A673 (cell line): ENCODE data around the gene OR51G1. TPM values are rescaled to one million over a fixed set of nuclear protein-coding genes. Genes with fewer than 3 reads are reported as not detected.

ENCODE experiments used
- BruUV-seq: library from RNA; stranded (reverse); fragments of 400-500 nt; replicated peaks from 2 replicates; lab custom pipeline; 2021; lab: Mats Ljungman, UMichigan
- CTCF ChIA-PET: fragments of 300-600 bp; sonication (Branson Sonifier 250); formaldehyde crosslinking; loops from one replicate; lab custom pipeline; 2022; ENCODE audit warnings: antibody characterized with exemption; lab: Charles Lee
- POLR2A ChIA-PET: fragments of 300-600 bp; sonication (Branson Sonifier 250); formaldehyde crosslinking; loops from one replicate; lab custom pipeline; 2022; ENCODE audit warnings: antibody characterized with exemption; ENCODE audit not compliant: low non-redundant PET; lab: Charles Lee
- DNase-seq: peaks from one replicate; pipeline ENCODE4 v3.0.0-alpha.2; 2015; ENCODE audit warnings: low spot score
- H3K27ac ChIP-seq: fragments of 200-600 bp; sonication (generic); 2 replicates; pipeline ENCODE4 v1.5.1; 2016; ENCODE audit warnings: mixed run types, low read depth, mild to moderate bottlenecking, mixed read lengths, antibody characterized with exemption, low read length; ENCODE audit not compliant: poor library complexity, severe bottlenecking
- H3K27me3 ChIP-seq: fragments of 200-600 bp; sonication (generic); replicated peaks from 2 replicates; pipeline ENCODE4 v1.6.1; 2017; ENCODE audit warnings: mixed run types, low read depth, mild to moderate bottlenecking, mixed read lengths, antibody characterized with exemption, low read length; ENCODE audit not compliant: insufficient read depth, poor library complexity
- H3K36me3 ChIP-seq: fragments of 200-600 bp; sonication (generic); 2 replicates; pipeline ENCODE4 v1.6.1; 2016; ENCODE audit warnings: mixed run types, mild to moderate bottlenecking, mixed read lengths, antibody characterized with exemption, low read length; ENCODE audit not compliant: insufficient read depth, poor library complexity, severe bottlenecking
- H3K4me1 ChIP-seq: fragments of 200-600 bp; sonication (generic); 2 replicates; pipeline ENCODE4 v1.6.1; 2017; ENCODE audit warnings: mixed run types, mild to moderate bottlenecking, mixed read lengths, antibody characterized with exemption, low read length; ENCODE audit not compliant: insufficient read depth, poor library complexity, severe bottlenecking
- H3K4me3 ChIP-seq: fragments of 200-600 bp; sonication (generic); 2 replicates; pipeline ENCODE4 v1.5.1; 2016; ENCODE audit warnings: low read depth, mixed run types, mild to moderate bottlenecking, mixed read lengths, low read length; ENCODE audit not compliant: poor library complexity, severe bottlenecking
- H3K9me3 ChIP-seq: fragments of 200-600 bp; sonication (generic); 2 replicates; pipeline ENCODE4 v1.6.1; 2016; ENCODE audit warnings: mixed run types, low read depth, mild to moderate bottlenecking, mixed read lengths, antibody characterized with exemption, low read length; ENCODE audit not compliant: poor library complexity, severe bottlenecking
- EZH2 ChIP-seq: fragments of 200-600 bp; sonication (generic); IDR thresholded peaks from 2 replicates; pipeline ENCODE4 v1.6.1; 2017; ENCODE audit warnings: borderline replicate concordance, low read depth, mild to moderate bottlenecking, mixed read lengths, antibody characterized with exemption, low read length; ENCODE audit not compliant: poor library complexity, severe bottlenecking
- intact Hi-C: fragments of 100-400 bp; cut with micrococcal nuclease; formaldehyde crosslinking; loops from one replicate; pipeline ENCODE4 v1.10.0; 2022; ENCODE audit not compliant: unreplicated experiment
- total RNA-seq: library from RNA; stranded (reverse); gene quantifications from 2 replicates; pipeline ENCODE4 v1.2.3, GENCODE V29; 2021
- TF ChIP-seq, protein P1 (sequence below): fragments of 300-800, 200-600 bp; sonication (generic); conservative IDR thresholded peaks from 2 replicates; pipeline ENCODE4 v1.5.1; 2017; ENCODE audit warnings: low read depth, mild to moderate bottlenecking, antibody characterized with exemption, low read length, moderate library complexity, mixed read lengths

The OR51G1 gene
- total RNA-seq, 1 experiment from 2014 or later = not detected

DNA sequence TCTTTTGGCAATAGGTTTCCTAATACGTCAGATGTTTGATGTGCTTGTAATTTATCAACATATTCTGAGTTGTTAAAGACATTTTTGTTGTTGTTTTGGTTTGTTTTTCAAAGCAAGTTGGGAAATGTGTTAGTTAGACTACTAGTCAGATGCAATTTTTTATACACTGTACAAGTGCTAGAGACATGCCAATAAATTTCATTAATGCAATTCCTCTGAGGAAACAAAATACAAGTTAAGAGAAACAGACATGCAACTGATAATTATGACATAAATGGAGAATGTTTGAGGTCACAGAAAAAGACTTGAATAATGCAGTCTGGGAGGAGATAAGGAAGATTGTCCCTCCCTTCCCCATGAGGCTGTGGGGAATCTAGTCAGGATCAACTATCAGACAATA lies 36.5 kb downstream of the OR51G1 start:
- DNase-seq = no peak
- no peaks in the 10 kb centered on the region for H3K36me3 ChIP-seq
- no peaks in the 10 kb centered on the region for H3K4me1 ChIP-seq
- H3K27me3 ChIP-seq = no peaks in the 10 kb centered on the region
- H3K4me3 ChIP-seq = no peak overlapping the region
- ChIA-PET POLR2A (no interaction called here), CTCF (no interaction called here)
- no TSS peak for BruUV-seq
- H3K9me3 ChIP-seq = no peaks in the 10 kb centered on the region
- intact Hi-C loops = no loop called here
- TF ChIP-seq, protein P1, sequence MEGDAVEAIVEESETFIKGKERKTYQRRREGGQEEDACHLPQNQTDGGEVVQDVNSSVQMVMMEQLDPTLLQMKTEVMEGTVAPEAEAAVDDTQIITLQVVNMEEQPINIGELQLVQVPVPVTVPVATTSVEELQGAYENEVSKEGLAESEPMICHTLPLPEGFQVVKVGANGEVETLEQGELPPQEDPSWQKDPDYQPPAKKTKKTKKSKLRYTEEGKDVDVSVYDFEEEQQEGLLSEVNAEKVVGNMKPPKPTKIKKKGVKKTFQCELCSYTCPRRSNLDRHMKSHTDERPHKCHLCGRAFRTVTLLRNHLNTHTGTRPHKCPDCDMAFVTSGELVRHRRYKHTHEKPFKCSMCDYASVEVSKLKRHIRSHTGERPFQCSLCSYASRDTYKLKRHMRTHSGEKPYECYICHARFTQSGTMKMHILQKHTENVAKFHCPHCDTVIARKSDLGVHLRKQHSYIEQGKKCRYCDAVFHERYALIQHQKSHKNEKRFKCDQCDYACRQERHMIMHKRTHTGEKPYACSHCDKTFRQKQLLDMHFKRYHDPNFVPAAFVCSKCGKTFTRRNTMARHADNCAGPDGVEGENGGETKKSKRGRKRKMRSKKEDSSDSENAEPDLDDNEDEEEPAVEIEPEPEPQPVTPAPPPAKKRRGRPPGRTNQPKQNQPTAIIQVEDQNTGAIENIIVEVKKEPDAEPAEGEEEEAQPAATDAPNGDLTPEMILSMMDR = no peak
- no peak for TF ChIP-seq EZH2
- no peak overlapping the region for H3K27ac ChIP-seq

DNA sequence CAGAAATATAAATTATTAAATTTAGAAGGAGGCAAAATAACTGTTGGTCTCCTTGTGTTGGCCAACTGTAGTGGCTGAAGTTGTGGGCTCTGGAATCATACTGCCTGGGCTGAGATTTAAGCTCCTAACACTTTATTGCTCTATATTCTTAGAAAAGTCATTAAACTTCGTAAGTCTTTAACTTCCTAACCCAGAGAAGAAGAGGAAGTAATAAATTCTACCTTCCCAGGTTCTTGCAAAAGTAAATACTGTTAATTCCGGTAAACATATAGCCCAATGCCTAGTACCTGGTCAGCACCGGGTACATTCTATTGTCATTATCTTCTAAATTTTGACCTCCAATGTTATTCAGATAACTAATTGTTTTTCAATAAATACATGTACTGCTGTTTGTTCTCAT lies 38.0 kb downstream of the OR51G1 start:
- ChIA-PET CTCF (no interaction called here), POLR2A (no interaction called here)
- Histone ChIP-seq H3K27me3 (no peaks in the 10 kb centered on the region), H3K9me3 (no peaks in the 10 kb centered on the region), H3K36me3 (no peaks in the 10 kb centered on the region), H3K4me3 (no peak overlapping the region), H3K27ac (no peak overlapping the region), H3K4me1 (no peaks in the 10 kb centered on the region)
- no peak for DNase-seq
- intact Hi-C loops = no loop called here
- BruUV-seq = no TSS peak
- TF ChIP-seq EZH2 = no peak
- TF ChIP-seq, protein P1 = no peak

DNA sequence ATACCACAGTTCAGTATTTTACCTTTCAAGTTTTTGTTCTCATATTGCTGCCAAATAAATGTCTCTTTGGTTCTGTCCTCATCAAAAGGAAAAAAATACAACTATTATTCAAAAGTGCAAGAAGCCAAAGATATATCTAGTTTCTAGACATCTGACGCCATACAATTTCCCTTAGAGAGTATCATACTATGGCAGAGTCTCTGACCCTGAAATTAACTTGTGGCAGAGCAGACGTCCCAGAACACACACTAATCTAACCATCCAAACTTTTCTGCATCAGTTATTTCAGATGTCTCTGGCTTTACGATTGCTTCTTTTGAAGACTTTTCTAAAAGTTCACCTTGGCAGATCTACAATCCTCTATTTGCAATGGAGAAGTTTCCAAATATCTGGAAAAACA lies 39.8 kb downstream of the OR51G1 start:
- no peak overlapping the region for H3K4me3 ChIP-seq
- H3K36me3 ChIP-seq = no peaks in the 10 kb centered on the region
- ChIA-PET POLR2A (no interaction called here), CTCF (no interaction called here)
- TF ChIP-seq, protein P1 = no peak
- TF ChIP-seq EZH2 = no peak
- BruUV-seq = no TSS peak
- DNase-seq = no peak
- no peak overlapping the region for H3K27ac ChIP-seq
- H3K27me3 ChIP-seq = no peaks in the 10 kb centered on the region
- no peaks in the 10 kb centered on the region for H3K4me1 ChIP-seq
- intact Hi-C loops = no loop called here
- H3K9me3 ChIP-seq = no peaks in the 10 kb centered on the region
